SK-N-SH (cell line): ENCODE data around the gene NR2C2. TPM values are rescaled to one million over a fixed set of nuclear protein-coding genes. Genes with fewer than 3 reads are reported as not detected.

Source experiments
- CTCF ChIA-PET: fragments of 300-600, 350-600 bp; formaldehyde crosslinking; extraction: SDS; loops from one replicate; lab custom pipeline; 2021; lab: Yijun Ruan, JAX
- POLR2A ChIA-PET: fragments of 350-600 bp; sonication (Branson Sonifier 250); formaldehyde crosslinking; extraction: SDS; loops from one replicate; lab custom pipeline; 2020; ENCODE audit warnings: antibody characterized with exemption, inconsistent platforms; lab: Yijun Ruan, JAX
- DNase-seq: peaks from one replicate; pipeline ENCODE4 v3.0.0; 2012
- H2AFZ ChIP-seq: fragments of 200-600 bp; sonication (generic); 2 replicates; pipeline ENCODE4 v1.8.1; 2016; ENCODE audit warnings: antibody characterized with exemption, mild to moderate bottlenecking, low read depth
- H3F3A ChIP-seq: fragments of 200-600 bp; sonication (generic); replicated peaks from 2 replicates; pipeline ENCODE3; 2016; ENCODE audit warnings: antibody characterized with exemption, mild to moderate bottlenecking; ENCODE audit not compliant: insufficient read depth
- H3K27ac ChIP-seq, 2 experiments: fragments of 200-500 bp in 1 of 2; fragments of 200-600 bp in 1 of 2; sonication (Bioruptor generic) in 1 of 2; sonication (generic), shearing (Covaris generic) in 1 of 2; 2 replicates each; pipeline versions ENCODE4 v1.5.1 to v1.6.1; 2014 to 2016; ENCODE audit warnings: low read depth in 2 of 2, inconsistent platforms in 1 of 2, low read length in 1 of 2, mild to moderate bottlenecking in 1 of 2, mixed read lengths in 1 of 2
- H3K27me3 ChIP-seq: fragments of 200-600 bp; sonication (generic), shearing (Covaris generic); 2 replicates; pipeline ENCODE4 v1.6.1; 2016; ENCODE audit warnings: mixed run types; ENCODE audit not compliant: insufficient read depth
- H3K36me3 ChIP-seq, 2 experiments: fragments of 200-500 bp in 1 of 2; fragments of 200-600 bp in 1 of 2; sonication (Bioruptor generic) in 1 of 2; sonication (generic) in 1 of 2; replicated peaks in 1 of 2; 2 replicates each; pipeline versions ENCODE3 to v1.5.1; 2014 to 2016; ENCODE audit warnings: low read length in 1 of 2, mild to moderate bottlenecking in 1 of 2; ENCODE audit not compliant: insufficient read depth in 2 of 2, control insufficient read depth in 1 of 2
- H3K4me1 ChIP-seq, 2 experiments: fragments of 200-500 bp in 1 of 2; fragments of 200-600 bp in 1 of 2; sonication (Bioruptor generic) in 1 of 2; sonication (generic), shearing (Covaris generic) in 1 of 2; 2 replicates each; pipeline versions ENCODE4 v1.5.1 to v1.6.1; 2014 to 2016; ENCODE audit warnings: low read depth in 1 of 2, low read length in 1 of 2, mixed run types in 1 of 2; ENCODE audit not compliant: insufficient read depth in 2 of 2, control insufficient read depth in 1 of 2
- H3K4me2 ChIP-seq: fragments of 200-600 bp; sonication (generic), shearing (Covaris generic); 2 replicates; pipeline ENCODE4 v1.6.1; 2017; ENCODE audit warnings: mixed run types
- H3K4me3 ChIP-seq, 2 experiments: fragments of 200-500 bp in 1 of 2; fragments of 200-600 bp in 1 of 2; sonication (Bioruptor generic) in 1 of 2; sonication (generic), shearing (Covaris generic) in 1 of 2; 2 replicates each; pipeline versions ENCODE4 v1.5.1 to v1.8.1; 2014 to 2016; ENCODE audit warnings: low read depth in 2 of 2, inconsistent platforms in 1 of 2, low read length in 1 of 2, mild to moderate bottlenecking in 1 of 2, mixed read lengths in 1 of 2, moderate library complexity in 1 of 2
- H3K79me2 ChIP-seq: fragments of 200-600 bp; sonication (generic); 2 replicates; pipeline ENCODE4 v1.8.1; 2017; ENCODE audit warnings: mild to moderate bottlenecking; ENCODE audit not compliant: insufficient read depth
- H3K9ac ChIP-seq: fragments of 200-600 bp; sonication (generic); 2 replicates; pipeline ENCODE4 v1.6.1; 2017; ENCODE audit warnings: mixed run types
- H3K9me2 ChIP-seq: fragments of 200-600 bp; sonication (generic); 2 replicates; pipeline ENCODE4 v1.6.1; 2017; ENCODE audit warnings: mixed run types
- H3K9me3 ChIP-seq: fragments of 200-600 bp; sonication (generic); 2 replicates; pipeline ENCODE4 v1.6.1; 2017; ENCODE audit warnings: mixed run types, mild to moderate bottlenecking, moderate library complexity
- H4K20me1 ChIP-seq: fragments of 200-600 bp; sonication (generic); 2 replicates; pipeline ENCODE4 v1.6.1; 2017; ENCODE audit warnings: mild to moderate bottlenecking, mixed run types; ENCODE audit not compliant: insufficient read depth
- CHD2 ChIP-seq: fragments of 150-350 bp; IDR thresholded peaks from 2 replicates; pipeline ENCODE4 v1.6.1; 2018; ENCODE audit warnings: low read length; ENCODE audit not compliant: partially characterized antibody
- ELF1 ChIP-seq: IDR thresholded peaks from 2 replicates; pipeline ENCODE4 v1.4.0; 2012
- FOXJ3 ChIP-seq: sonication (generic); formaldehyde crosslinking; IDR thresholded peaks from 2 replicates; pipeline ENCODE4 v1.5.1; 2020; ENCODE audit warnings: mild to moderate bottlenecking, missing genetic modification reagents
- FOXM1 ChIP-seq: IDR thresholded peaks from 2 replicates; pipeline ENCODE4 v1.4.0; 2012; ENCODE audit warnings: low read depth, mild to moderate bottlenecking
- GABPA ChIP-seq: IDR thresholded peaks from 2 replicates; pipeline ENCODE4 v1.4.0; 2012; ENCODE audit warnings: low read depth, mild to moderate bottlenecking
- GATA2 ChIP-seq: sonication (generic); formaldehyde crosslinking; IDR thresholded peaks from 2 replicates; pipeline ENCODE4 v1.5.0; 2020; ENCODE audit warnings: mild to moderate bottlenecking, missing genetic modification reagents
- JUND ChIP-seq: IDR thresholded peaks from 2 replicates; pipeline ENCODE4 v1.4.0; 2012
- MEF2A ChIP-seq: IDR thresholded peaks from 2 replicates; pipeline ENCODE4 v1.4.0; 2012; ENCODE audit warnings: low read depth, borderline replicate concordance
- NFIC ChIP-seq: IDR thresholded peaks from 2 replicates; pipeline ENCODE4 v1.4.0; 2012; ENCODE audit warnings: borderline replicate concordance
- RAD21 ChIP-seq: IDR thresholded peaks from 2 replicates; pipeline ENCODE4 v1.6.1; 2012; ENCODE audit warnings: mild to moderate bottlenecking, low read length
- RCOR1 ChIP-seq: fragments of 150-350 bp; IDR thresholded peaks from 2 replicates; pipeline ENCODE4 v1.6.1; 2017; ENCODE audit warnings: antibody characterized with exemption, low read length
- REST ChIP-seq: IDR thresholded peaks from 2 replicates; pipeline ENCODE4 v1.6.1; 2012; ENCODE audit warnings: mild to moderate bottlenecking, low read depth, low read length, moderate library complexity
- RFX5 ChIP-seq: IDR thresholded peaks from 2 replicates; pipeline ENCODE4 v1.6.1; 2012; ENCODE audit warnings: mild to moderate bottlenecking, improper control_type of control experiment, low read length
- SMC3 ChIP-seq: IDR thresholded peaks from 2 replicates; pipeline ENCODE4 v1.6.1; 2012; ENCODE audit warnings: low read depth, low read length, improper control_type of control experiment
- TCF12 ChIP-seq: IDR thresholded peaks from 2 replicates; pipeline ENCODE4 v1.4.0; 2012
- USF1 ChIP-seq: IDR thresholded peaks from 2 replicates; pipeline ENCODE4 v1.4.0; 2012; ENCODE audit warnings: low read depth, borderline replicate concordance
- YY1 ChIP-seq: IDR thresholded peaks from 2 replicates; pipeline ENCODE4 v1.4.0; 2012; ENCODE audit warnings: low read depth, mild to moderate bottlenecking
- ZBTB33 ChIP-seq: IDR thresholded peaks from 2 replicates; pipeline ENCODE4 v1.4.0; 2012; ENCODE audit warnings: low read depth, borderline replicate concordance
- WGBS: methylation state at CpG from one replicate; pipeline ENCODE4 v1.1.6; 2017; ENCODE audit warnings: low lambda C conversion rate; 5-methylcytosine and 5-hydroxymethylcytosine counted together
- polyA plus RNA-seq, 3 experiments: library from polyadenylated mRNA; depleted of rRNA; stranded (reverse); fragments of >200 nt; gene quantifications; 2 replicates each; pipeline ENCODE4 v1.2.3, GENCODE V29; 2012
- TF ChIP-seq, protein P1 (sequence below): IDR thresholded peaks from 2 replicates; pipeline ENCODE4 v1.4.0; 2012; ENCODE audit warnings: low read depth

NR2C2 gene
- polyA plus RNA-seq, 1 of the 3 experiments (the other 2 are of a cell fraction) = 13.1 TPM

GRCh38 chr3:15007681-15008141, 60.3 kb downstream of the NR2C2 start:
- Histone ChIP-seq H3K4me1 (no peaks in the 10 kb centered on the region), H3K4me2 (no peak overlapping the region), H3K9me2 (no peaks in the 10 kb centered on the region), H3K79me2 (peaks cover 29% of the 10 kb centered on the region), H3K9ac (no peak overlapping the region), H3K9me3 (no peaks in the 10 kb centered on the region), H2AFZ (no peak overlapping the region), H4K20me1 (0 out of 2 replicates have a peak, but pooled peaks cover 4% of the 10 kb centered on the region), H3K27ac (peak overlapping the region in 1 of 2 experiments; percentile 30; a peak in 1 of 4 replicates), H3F3A (peaks cover 4% of the 10 kb centered on the region), H3K36me3 (peaks cover 9 to 34% of the 10 kb centered on the region in 2 experiments), H3K27me3 (no peaks in the 10 kb centered on the region), H3K4me3 (no peak overlapping the region)
- no peak for DNase-seq
- ChIA-PET CTCF (no interaction called here), POLR2A (no interaction called here)
- 71% methylated on average over 3 of the region's 4 CpGs for WGBS
- TF ChIP-seq JUND = 0 out of 2 replicates have a peak, but pooled peaks have one; percentile 10
- TF ChIP-seq FOXM1 = no peak
- no peak for TF ChIP-seq ELF1
- TF ChIP-seq FOXJ3 = no peak
- no peak for TF ChIP-seq MEF2A
- no peak for TF ChIP-seq GATA2 (CRISPR knock-in tag)
- TF ChIP-seq RAD21 = no peak
- TF ChIP-seq SMC3 = no peak
- no peak for TF ChIP-seq NFIC
- no peak for TF ChIP-seq YY1
- TF ChIP-seq, protein P1, sequence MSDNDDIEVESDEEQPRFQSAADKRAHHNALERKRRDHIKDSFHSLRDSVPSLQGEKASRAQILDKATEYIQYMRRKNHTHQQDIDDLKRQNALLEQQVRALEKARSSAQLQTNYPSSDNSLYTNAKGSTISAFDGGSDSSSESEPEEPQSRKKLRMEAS = no peak
- no peak for TF ChIP-seq USF1
- no peak for TF ChIP-seq RCOR1
- TF ChIP-seq GABPA = no peak
- TF ChIP-seq ZBTB33 = no peak
- no peak for TF ChIP-seq RFX5
- 0 out of 2 replicates have a peak, but pooled peaks have one; percentile 8 for TF ChIP-seq TCF12

- Histone ChIP-seq H3K9ac (no peak overlapping the region), H3K4me1 (no peaks in the 10 kb centered on the region), H2AFZ (no peak overlapping the region), H3K36me3 (peaks cover 18 to 42% of the 10 kb centered on the region in 2 experiments), H3K9me2 (no peaks in the 10 kb centered on the region), H3K27ac (no peak overlapping the region), H3F3A (peaks cover 4% of the 10 kb centered on the region), H3K4me2 (no peak overlapping the region), H3K4me3 (no peak overlapping the region), H4K20me1 (0 out of 2 replicates have a peak, but pooled peaks cover 4% of the 10 kb centered on the region), H3K27me3 (no peaks in the 10 kb centered on the region), H3K9me3 (no peaks in the 10 kb centered on the region), H3K79me2 (peaks cover 17% of the 10 kb centered on the region)
- 99% methylated on average over 5 of the region's 5 CpGs for WGBS
- POLR2A ChIA-PET = no interaction called here
- no peak for DNase-seq
- TF ChIP-seq CHD2 = no peak
- no peak for TF ChIP-seq REST
- CTCF ChIA-PET = no interaction called here
These were observed 61.8 kb downstream of the NR2C2 start for GRCh38 chr3:15009167-15009566.
